GM21526 (cell line): ENCODE results near the gene GRIP1.
A peak's percentile ranks its signal among the peaks of the same experiment; 100 is the strongest.

ENCODE experiments used
- ATAC-seq: cut with Tn5 transposase; IDR thresholded peaks from one replicate; pipeline ENCODE4 v1.9.1; 2021; ENCODE audit warnings: moderate library complexity; ENCODE audit not compliant: unreplicated experiment, low FRiP score

GRIP1 gene

DNA sequence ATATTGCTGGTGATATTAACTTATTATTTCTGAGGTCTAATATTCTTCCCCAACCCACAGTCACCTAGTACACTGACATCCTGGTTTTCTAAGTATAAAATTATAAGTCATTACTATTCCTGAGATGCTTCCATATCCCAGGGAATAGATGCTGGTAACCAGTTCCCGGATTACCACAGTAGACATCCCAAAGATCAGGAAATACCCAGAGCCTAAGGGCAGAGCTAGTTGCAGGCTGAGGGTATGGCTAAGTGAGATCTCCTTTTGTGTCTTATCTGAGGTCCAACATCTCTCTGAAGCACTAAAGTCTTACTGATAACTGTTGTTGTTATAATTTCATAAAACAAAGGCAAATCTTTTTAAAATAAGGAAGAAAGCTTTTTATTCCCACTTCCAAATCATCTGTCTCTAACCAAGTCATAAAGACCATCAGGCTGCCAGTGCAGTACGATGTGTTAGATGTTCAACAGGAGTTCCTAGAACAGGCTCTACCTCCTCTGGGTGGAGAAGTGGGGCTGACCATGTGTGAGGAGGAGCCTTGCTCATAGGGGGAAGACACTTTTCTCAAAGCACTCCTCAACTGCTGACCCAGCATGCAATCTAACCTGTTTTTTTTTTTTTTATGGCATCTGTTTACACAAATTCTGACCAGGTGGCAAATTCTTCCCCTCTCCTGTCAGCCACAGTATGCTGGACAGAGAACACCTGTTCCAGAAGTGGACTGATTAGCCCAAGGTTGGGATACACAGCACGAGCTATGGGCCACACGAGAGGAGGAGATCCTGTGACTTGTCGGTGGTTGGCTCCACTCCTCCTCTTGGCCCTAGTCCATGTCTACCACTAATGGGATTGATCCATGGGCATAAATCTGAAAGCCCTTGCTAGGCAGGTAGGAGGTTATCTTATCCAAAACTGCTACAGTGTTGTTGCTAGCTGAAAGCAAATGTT is 16.1 kb upstream of the GRIP1 start:
- no peak for ATAC-seq

DNA sequence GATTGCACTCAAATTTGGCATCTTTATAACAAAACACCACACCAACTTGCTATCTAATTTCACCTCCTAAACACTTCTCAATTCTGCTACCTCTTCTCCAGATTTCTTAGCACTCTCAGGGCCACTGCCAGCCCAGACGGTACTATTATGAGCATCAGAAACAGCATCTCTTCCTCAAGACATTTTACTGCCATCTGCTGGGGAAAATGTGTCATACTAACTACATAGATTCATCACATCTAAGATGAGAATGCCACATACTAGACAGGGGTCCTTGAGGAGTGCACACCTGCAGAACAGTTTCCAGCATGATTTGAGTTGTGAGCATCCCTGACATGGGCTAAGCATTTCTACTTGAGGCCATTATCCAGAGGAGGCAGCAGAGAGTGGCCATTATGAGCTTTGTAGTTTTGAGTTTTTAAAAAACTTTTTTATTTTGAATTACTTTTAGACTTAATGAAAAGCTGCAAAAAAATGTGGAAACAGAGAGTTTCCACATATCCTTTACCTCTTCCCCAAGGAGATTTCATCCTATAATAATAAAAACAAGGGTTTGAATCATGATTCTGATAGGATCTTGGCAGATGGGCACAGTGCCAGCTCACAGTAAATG is 15.1 kb upstream of the GRIP1 start:
- peak; percentile 72 for ATAC-seq

DNA sequence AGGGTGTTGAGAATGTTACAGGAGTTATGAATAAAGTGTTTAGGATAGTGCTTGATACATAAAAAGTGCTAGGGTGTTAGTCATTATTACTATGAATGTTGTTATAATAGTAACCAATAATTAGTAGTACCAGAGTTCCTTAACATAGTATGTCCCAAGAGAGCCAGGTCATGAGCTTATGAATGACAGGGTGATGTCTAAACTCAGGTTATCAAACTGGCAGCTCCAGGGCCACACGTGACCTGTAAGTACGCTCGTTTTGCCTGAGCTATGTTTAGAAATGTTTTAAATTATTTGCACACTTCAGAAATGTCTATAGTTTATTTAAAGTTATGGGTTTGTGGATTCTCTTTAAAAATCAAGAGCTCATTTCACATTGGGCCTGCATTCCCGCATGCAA is 14.1 kb upstream of the GRIP1 start:
- ATAC-seq, result no peak

DNA sequence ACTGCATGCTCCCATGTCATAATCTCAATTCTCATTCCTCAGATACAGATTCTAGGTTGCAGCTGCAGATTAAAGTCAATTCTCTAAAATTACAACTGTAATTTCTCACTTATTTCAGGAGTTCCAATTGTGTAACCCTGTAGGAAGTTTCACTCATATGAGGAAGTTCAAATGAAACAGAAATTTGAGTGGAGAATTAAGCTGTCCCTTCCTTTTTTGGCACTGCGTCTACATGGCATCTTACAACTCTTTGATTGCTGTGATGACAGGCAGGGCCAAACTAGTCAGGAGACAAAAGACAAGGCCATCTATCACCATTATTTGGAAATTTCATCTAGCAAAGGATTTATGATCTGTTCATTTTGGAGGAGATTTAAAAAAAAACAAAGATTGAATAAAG is 13.3 kb upstream of the GRIP1 start:
- ATAC-seq, result no peak

DNA sequence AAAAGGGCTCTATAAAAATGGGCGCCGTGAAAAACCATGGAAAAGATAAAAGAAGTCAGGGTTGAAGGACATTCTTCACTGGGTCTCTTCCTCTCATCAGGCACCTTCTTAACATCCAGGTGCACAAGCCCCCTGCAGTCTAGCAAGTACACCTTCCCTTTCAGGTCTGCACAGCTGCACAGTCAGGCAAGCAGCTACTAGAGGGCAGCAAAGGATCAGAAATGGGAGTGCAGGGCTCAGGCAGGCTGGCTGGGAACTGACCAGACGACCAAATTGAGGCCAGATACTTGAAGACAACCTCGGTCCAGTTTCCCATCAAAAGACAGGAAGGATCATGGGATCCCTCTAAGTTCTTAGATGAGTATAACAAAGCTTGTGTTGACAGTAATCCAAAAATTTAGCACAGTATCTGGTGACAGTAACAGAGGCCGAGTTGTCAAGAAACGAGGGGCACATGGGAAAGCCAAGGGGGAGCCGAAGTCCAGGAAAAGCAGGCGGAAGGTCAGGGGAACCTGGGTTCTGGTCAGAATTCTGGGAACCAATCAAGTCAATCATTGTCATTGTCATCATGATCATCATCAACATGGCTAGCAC is 10.1 kb upstream of the GRIP1 start:
- ATAC-seq, result peak; percentile 78

DNA sequence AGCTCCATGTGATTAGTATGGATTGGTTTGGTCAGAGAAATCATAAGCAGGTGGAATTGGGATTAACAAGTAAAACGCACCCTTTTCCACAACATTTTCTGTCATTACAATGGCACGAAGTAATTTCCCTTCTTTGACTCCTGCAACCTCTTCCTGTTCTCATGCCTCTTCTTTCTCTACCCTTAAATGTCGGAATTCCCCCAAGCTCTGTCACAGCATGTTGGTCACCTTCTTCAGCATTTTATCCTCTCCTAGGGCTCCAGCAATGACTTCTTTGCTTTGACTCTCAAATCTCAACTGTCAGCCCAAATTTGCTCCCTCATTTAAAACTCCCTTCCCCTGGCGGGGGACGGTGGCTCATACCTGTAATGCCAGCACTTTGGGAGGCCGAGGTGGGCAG is 5.3 kb upstream of the GRIP1 start:
- no peak for ATAC-seq

DNA sequence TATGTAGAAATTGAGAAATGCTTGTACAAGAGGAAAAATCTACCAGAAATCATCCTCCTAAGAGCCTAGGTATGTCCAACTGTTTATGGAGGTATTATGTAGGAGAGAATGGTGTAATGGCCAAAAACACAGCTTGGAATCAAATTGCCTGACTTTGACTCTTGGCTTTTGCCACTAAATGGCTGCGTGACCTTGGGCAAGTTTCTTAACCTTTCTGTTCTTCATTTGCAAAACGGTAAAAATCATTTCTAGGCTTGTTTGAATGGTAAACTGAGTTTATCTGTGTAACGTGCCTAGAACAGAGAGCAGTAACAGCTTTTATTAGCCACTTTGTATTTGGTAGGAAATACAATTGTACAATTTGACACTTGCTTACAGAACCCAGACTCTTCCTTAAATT is 4.9 kb upstream of the GRIP1 start:
- no peak for ATAC-seq

DNA sequence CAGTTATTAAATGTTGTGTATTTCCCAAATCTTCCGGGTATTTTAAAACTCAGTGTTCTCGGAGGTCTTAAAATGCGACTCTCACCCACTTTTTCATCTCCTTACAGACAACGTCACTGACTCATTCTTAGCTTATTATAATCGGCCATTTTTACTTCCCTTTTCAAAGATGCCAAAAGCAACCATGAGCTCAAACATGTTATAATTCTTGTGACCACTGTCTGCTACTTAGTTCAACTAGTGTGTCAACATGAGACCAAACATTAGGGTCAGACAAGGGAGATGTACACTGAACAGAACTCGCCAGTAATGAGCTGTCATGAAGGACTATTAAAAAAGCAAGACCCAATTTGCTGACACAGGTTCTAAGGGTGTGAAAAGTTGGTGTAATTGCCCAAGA is 4.2 kb upstream of the GRIP1 start:
- no peak for ATAC-seq

DNA sequence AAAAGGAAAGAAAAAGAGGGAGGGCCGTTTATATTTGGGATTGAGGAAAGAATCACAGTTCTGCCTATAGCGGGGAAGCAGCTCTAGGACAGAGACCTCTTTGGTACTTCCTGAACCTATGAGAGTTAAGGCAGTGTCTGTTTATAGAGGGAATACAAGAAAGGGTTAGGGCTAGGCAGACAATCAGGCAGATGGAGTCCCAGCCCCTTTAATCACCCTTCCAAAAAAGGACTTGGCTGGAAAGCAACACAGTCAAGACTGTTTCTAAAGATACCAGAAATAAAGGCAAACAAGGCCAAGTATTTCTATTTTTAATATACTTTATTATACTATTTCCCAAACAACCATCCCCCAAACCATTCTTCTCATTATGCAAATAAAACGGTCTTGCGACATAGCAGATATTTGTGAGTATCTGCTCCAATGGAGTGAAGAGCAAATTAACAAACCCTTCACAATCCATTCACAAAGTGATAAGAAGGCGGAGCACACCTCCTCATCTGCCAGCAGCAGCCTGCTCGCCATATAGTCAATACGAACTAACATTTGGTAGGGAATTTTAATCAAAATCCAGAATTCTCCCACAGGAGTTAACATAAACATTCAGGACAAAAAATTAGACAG is 697 bp upstream of the GRIP1 start:
- ATAC-seq, result no peak

DNA sequence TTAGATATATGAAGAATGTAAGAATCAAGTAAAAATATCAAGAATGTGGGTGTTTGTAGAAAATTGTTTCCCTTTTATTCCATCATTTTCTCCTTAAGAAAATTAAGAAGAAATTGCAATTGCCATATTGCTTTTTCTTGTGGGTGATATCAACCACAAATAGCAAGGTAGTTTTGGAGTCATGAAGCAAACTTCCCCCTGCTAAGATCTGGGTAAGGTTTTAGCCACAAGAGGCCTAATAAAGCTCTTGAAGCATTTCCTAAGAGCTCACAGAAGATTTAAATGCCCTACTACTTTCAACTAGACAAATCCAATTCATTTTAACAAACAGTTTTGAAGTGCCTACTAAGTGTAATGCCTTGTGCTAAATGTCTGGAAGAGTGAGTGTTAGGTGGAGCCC is 2.6 kb downstream of the GRIP1 start:
- ATAC-seq, result no peak

DNA sequence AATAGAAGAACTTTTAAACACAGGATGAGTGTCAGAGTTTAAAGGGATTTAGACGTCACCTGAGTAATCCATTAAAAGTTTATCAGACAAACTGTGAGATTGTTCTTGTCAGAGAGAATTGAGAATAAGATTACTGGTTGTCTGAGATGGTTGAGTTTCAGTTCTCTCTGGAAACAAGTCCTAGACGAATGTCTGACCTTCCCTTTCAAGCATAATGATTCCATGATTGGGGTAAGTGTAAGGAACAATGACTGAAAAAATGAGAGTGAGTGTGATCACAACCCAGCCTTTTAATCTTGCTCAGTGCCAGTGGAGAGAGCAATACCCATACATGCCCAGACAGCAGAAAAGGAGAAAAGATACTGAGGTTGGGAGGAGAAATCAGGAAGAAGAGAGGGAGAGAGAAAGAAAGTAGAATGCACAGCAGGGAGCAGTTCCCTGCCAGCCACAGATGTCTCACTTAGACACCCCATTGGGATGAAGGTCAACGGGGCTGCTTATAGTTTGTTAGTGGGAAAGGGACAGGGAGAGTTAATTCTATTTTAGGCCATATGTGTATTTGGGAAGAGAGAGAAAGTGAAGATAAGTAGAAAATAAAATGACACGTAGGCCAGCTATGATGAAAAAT is 4.3 kb downstream of the GRIP1 start:
- no peak for ATAC-seq

DNA sequence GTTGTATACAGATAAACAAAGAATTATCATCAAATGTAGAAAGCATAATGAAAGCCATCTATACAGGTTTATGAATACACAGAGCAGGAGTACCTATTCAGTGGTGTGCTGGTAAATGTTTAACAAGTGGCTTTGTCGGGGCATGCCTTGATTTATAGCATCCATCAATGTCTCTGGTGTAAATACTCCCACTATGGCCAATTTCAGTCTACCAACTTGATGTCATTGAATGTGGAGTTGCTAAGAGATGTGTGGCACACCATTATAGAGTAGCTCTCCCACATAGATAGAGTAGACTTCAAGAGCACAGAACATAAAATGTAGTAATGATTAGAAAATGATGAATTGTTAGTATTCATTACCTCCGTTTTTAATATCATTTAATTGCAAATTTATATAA is 9.3 kb downstream of the GRIP1 start:
- ATAC-seq, result no peak

DNA sequence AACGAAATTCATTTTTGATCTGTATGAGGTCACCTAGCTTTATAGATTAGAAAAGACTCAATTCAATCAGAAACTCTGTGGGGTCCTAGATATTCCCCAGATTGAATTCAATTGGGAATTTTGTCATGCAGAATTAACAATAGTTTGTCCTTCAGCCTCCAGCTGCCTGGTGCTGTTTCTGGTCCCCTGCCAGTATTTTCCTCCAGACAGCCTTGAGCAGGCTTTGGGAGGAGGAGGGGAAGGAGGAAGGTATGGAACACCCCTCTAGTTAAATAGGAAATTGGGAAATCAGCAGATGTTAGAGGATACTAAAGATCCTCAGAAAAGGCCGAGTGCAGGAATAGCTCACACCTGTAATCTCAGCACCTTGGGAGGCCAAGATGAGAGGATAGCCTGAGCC is 10.6 kb downstream of the GRIP1 start:
- ATAC-seq, result no peak

DNA sequence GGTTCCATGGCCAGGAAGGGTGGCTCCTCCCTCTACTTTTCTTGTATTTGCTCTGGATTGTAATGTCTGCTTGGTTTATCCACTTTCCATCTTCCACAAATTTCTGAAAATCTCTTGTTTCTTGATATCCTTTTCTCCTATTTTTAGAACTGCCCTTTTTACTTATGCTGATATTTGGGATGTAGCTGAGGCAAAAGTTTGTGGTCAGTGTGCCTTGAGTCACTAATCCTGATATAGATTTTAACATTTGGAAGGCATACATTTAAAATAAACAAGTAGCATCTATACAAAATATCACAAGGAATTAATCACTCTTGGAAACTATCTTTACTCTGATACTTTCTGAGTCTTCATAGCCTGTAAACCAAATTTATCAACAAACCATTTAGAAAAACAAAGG is 11.0 kb downstream of the GRIP1 start:
- no peak for ATAC-seq

DNA sequence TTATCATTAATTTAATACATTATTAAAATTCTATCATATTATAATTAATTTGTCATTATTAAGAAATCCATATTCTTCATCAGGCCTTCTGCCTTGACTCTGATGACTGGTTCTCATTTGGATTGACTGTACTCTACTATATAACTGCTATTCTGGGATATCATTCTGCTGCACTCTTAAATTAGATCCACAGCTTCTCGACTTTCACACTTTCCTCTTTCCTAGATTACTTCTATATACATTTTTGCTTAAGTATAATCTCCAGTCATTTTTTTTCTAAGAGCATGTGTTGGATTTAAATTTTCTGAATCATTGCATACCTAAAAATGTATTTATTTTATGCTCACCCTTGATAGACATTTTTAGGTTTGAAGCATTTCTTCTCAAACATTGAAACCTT is 12.4 kb downstream of the GRIP1 start:
- ATAC-seq, result no peak

DNA sequence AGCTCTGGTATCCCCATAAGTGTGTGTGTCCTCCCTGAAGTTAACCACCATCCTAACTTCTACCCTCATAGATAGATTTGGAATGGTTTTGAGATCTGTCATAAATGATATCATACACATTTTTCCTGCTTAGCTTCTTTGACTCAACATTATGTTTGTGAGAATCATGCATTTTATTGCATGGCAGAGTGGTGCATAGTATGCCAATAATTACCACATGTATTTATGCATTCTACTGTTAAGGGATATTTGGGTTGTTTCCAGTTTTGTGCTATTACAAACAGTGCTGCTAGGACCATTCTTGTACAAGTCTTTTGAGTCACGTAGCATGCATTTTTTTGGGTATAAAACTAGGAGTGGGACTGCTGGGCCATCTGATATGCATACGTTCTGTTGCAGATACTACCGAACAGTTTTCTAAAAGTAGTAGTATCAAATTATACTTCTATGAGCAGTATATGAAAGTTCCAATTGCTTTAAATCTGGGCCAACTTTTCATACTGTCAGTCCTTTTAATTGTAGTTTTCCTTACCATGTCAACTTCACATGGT is 13.4 kb downstream of the GRIP1 start:
- no peak for ATAC-seq

DNA sequence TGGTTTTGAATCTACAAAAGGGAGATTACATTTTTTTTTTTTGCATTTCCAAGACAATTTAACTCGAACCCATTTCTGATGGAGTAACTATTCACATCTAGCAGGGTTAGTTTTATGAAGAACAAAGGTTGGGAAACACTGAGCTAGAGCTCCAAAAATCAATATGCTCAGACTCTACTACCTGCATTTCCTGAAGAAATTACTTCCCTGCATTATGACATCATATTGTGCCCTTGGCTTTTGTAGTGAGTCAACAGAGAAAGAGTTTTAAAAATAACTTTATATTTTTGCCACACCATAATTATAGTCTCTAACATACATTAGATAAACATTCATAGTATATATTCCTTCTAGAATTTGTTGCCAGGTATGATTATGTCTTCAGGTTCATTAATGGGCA is 14.8 kb downstream of the GRIP1 start:
- ATAC-seq, result no peak

DNA sequence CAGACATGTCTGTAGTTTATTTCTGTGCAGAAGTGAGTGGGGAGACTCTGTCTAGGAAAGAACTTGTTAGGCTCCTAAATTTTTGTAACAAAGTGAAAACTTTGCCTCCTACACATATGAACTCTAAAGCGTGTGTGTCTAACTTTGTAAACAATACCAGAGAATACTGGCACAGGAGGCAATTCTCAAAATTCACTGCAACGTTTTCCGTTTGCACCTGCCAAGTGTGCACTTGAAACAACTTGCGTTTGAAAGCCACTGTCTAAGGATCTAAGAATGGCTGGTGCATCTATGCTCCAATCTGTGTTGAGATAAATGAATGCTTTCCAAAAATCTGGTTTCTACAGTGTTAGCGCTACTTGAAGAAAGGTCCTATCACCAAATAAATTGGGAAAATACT is 15.3 kb downstream of the GRIP1 start:
- ATAC-seq, result no peak

DNA sequence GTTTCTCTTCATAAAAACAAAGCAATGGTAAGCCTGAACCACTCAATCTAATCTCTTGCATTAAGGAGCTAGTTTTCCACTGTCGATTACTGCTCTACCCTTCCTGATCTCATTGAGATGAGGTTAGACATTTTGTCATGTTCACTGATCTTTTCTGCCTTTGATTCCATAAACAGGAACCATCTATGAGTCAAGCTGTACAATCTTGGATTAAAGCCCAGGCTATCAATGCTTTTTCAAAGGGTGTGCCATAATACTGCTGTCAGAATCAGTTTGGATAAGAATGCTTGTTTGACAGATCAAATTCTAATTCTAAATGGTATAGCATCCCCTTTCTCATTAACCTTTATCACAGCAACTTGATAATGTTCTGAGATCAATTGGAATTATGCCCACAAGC is 16.1 kb downstream of the GRIP1 start:
- ATAC-seq, result no peak

DNA sequence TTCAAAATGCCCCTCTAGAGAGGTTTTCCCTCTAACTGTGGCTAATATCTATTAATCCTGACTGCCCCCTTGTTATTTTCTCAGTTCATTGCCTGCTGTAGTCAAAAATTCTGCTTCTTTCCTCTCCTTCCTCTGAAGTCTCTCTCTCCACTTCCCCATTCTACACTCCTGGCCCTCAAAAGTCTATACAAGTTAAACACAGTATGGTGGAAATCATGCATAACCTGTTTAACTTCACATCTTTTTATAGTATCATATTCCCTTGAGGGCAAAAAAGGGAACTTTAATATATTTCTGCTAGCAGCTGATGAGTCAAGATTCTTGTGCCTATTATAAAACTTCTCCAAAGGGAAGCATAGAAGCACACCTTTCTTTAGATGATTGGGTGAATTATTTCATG is 16.7 kb downstream of the GRIP1 start:
- no peak for ATAC-seq

DNA sequence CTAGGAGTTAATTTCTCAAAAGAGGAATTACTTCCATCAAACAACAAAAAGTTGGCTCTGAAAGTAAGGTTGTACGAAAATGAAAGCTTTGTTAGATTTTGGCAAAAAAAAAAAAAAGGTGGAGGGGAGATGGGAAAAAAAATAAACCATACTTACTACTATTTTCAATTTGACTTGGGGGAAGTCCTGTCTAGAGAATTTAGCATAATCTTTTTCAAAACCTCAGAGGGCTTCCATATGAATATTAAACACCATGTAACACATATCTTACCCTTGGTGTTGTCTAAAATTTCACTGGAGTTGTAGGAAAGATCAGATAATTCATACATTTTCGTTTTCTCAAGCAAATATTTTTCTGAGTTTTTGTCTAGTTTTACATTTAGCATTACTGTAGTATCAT is 17.5 kb downstream of the GRIP1 start:
- ATAC-seq, result no peak
